ENCODE data around the gene CCR2. TPM values are rescaled to one million over a fixed set of nuclear protein-coding genes. Genes with fewer than 3 reads are reported as not detected.

CCR2 gene
- total RNA-seq, 4 donors from 2014 or later: 0.26 to 1.2 (median 0.76) TPM

DNA sequence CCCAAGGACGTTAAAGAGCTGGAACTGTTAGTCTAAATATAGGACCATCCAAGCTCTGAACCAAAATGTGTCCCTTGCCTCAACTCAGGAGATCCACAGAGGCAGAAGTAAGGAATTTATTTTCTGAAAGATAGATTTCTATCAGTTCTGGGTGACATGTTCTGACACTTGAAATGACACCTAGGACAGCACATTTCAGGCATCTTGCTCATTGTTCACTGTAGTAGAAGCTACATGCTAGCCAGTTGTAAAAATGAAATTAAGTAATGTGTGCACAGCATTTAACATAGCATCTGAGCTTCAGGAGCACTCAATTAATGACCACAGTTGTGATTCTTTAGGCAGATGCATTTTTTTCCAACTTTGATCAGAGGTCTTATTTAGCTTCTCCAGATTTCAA is 567 bp downstream of the CCR2 start:
- no peak for DNase-seq (ENCODE audit: low spot score in 2 of 2)
- TF ChIP-seq POLR2A (IDR thresholded peaks at IDR 0.05) (no peak), POLR2AphosphoS5 (IDR thresholded peaks at IDR 0.05) (no peak), EP300 (IDR thresholded peaks at IDR 0.05) (no peak)
- TF ChIP-seq, protein P1, sequence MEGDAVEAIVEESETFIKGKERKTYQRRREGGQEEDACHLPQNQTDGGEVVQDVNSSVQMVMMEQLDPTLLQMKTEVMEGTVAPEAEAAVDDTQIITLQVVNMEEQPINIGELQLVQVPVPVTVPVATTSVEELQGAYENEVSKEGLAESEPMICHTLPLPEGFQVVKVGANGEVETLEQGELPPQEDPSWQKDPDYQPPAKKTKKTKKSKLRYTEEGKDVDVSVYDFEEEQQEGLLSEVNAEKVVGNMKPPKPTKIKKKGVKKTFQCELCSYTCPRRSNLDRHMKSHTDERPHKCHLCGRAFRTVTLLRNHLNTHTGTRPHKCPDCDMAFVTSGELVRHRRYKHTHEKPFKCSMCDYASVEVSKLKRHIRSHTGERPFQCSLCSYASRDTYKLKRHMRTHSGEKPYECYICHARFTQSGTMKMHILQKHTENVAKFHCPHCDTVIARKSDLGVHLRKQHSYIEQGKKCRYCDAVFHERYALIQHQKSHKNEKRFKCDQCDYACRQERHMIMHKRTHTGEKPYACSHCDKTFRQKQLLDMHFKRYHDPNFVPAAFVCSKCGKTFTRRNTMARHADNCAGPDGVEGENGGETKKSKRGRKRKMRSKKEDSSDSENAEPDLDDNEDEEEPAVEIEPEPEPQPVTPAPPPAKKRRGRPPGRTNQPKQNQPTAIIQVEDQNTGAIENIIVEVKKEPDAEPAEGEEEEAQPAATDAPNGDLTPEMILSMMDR (IDR thresholded peaks at IDR 0.05): no peak
- H3K9me3 ChIP-seq: no peaks in the 10 kb centered on the region
- no peaks in the 10 kb centered on the region for H3K36me3 ChIP-seq
- H3K27ac ChIP-seq: no peak overlapping the region
- peaks cover 5% of the 10 kb centered on the region for H3K4me1 ChIP-seq
- peaks cover 7% of the 10 kb centered on the region for H3K27me3 ChIP-seq
- WGBS: 55% methylated on average over 1 of the region's 1 CpG
- H3K4me3 ChIP-seq: no peak overlapping the region

DNA sequence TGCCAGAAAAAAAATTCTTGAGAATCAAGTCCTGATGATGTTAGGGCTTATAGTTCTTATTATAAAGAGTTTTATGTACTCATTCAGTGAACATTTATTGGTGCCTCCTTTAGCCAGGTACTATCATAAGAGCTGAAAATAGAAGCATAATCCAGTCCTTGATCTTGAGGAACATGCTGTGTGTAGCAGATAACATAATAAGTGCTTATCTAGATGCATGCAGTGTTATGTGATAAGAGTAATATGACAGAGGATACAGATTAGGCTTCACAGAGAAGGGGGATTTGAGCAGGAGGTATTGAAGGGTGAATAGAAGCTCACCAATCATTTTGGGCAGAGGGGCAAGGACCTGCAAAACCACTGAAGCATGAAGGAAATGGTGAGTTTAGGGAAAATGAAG is 1.1 kb downstream of the CCR2 start:
- H3K27ac ChIP-seq: no peak overlapping the region
- peaks cover 10% of the 10 kb centered on the region for H3K4me1 ChIP-seq
- TF ChIP-seq, protein P1 (IDR thresholded peaks at IDR 0.05): no peak
- no peak for TF ChIP-seq POLR2AphosphoS5 (IDR thresholded peaks at IDR 0.05)
- TF ChIP-seq EP300 (IDR thresholded peaks at IDR 0.05): no peak
- no peak for TF ChIP-seq POLR2A (IDR thresholded peaks at IDR 0.05)
- H3K9me3 ChIP-seq: no peaks in the 10 kb centered on the region
- no peaks in the 10 kb centered on the region for H3K36me3 ChIP-seq
- no peak for DNase-seq (ENCODE audit: low spot score in 2 of 2)
- H3K4me3 ChIP-seq: no peak overlapping the region
- peaks cover 7% of the 10 kb centered on the region for H3K27me3 ChIP-seq

DNA sequence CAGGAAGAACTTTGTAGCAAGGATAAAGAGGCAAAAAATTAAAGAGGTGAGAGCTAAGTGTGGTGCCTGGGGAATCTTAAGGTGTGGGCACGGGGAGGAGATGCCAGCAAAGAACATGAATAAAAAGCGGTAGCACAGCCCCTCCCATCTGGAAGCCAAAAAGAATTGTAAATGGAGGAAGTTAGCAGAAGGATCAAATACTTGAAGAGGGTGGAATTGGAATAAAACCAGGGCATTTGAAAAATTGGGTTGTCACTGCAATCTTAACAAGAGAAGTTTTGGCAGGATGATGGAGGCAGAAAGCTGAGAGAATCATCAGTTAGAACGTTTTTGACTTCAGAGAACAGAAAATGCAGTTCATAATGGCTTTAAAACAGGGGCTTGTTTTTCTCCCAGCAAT is 2.4 kb downstream of the CCR2 start:
- TF ChIP-seq POLR2A (IDR thresholded peaks at IDR 0.05): no peak
- TF ChIP-seq EP300 (IDR thresholded peaks at IDR 0.05): no peak
- TF ChIP-seq POLR2AphosphoS5 (IDR thresholded peaks at IDR 0.05): no peak
- TF ChIP-seq, protein P1 (IDR thresholded peaks at IDR 0.05): no peak
- Histone ChIP-seq H3K9me3 (no peaks in the 10 kb centered on the region), H3K27me3 (peaks cover 7% of the 10 kb centered on the region), H3K4me3 (no peak overlapping the region), H3K27ac (no peak overlapping the region), H3K36me3 (no peaks in the 10 kb centered on the region), H3K4me1 (peaks cover 23% of the 10 kb centered on the region)
- no peak for DNase-seq (ENCODE audit: low spot score in 2 of 2)
- WGBS: 41% methylated on average over 3 of the region's 3 CpGs

DNA sequence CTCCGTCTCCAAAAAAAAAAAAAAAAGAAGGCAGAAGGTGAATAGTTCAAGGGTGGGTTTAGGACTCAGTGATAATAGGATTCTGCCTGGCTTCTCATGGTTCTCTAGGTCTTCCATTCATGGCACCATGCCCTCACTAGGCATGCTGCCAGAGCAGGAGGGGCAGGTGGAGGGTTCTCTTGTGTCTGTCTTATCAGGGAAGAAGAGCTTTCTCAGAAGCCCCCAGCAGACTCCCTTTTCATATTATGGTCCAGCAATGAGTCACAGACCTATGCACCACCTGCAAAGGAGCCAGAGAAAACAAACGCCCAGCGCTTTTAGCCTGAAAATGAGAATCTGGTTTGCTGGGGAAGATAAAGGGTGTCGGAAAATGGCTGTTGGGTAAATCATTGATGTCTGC is 3.0 kb downstream of the CCR2 start:
- TF ChIP-seq POLR2AphosphoS5 (IDR thresholded peaks at IDR 0.05) (no peak), POLR2A (IDR thresholded peaks at IDR 0.05) (no peak), EP300 (IDR thresholded peaks at IDR 0.05) (no peak)
- TF ChIP-seq, protein P1 (IDR thresholded peaks at IDR 0.05): no peak
- Histone ChIP-seq H3K4me1 (peaks cover 27% of the 10 kb centered on the region), H3K27me3 (peaks cover 7% of the 10 kb centered on the region), H3K36me3 (no peaks in the 10 kb centered on the region), H3K27ac (no peak overlapping the region), H3K4me3 (no peak overlapping the region), H3K9me3 (no peaks in the 10 kb centered on the region)
- no peak for DNase-seq (ENCODE audit: low spot score in 2 of 2)
- WGBS: 95% methylated on average over 4 of the region's 4 CpGs

DNA sequence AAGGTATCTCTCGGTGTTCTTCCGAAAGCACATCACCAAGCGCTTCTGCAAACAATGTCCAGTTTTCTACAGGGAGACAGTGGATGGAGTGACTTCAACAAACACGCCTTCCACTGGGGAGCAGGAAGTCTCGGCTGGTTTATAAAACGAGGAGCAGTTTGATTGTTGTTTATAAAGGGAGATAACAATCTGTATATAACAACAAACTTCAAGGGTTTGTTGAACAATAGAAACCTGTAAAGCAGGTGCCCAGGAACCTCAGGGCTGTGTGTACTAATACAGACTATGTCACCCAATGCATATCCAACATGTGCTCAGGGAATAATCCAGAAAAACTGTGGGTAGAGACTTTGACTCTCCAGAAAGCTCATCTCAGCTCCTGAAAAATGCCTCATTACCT is 4.6 kb downstream of the CCR2 start:
- peaks cover 28% of the 10 kb centered on the region for H3K4me1 ChIP-seq
- H3K36me3 ChIP-seq: no peaks in the 10 kb centered on the region
- TF ChIP-seq, protein P1 (IDR thresholded peaks at IDR 0.05): no peak
- TF ChIP-seq POLR2AphosphoS5 (IDR thresholded peaks at IDR 0.05) (no peak), POLR2A (IDR thresholded peaks at IDR 0.05) (no peak), EP300 (IDR thresholded peaks at IDR 0.05) (no peak)
- no peak overlapping the region for H3K27ac ChIP-seq
- H3K27me3 ChIP-seq: no peaks in the 10 kb centered on the region
- DNase-seq (ENCODE audit: low spot score in 2 of 2): no peak
- WGBS: 76% methylated on average over 6 of the region's 6 CpGs
- H3K9me3 ChIP-seq: no peaks in the 10 kb centered on the region
- no peak overlapping the region for H3K4me3 ChIP-seq

Measured in suprapubic skin (tissue), 4 donors.